ENCODE results near the gene CYLD.

GRCh38 chr16:50695017-50696000, 46.6 kb upstream of the CYLD start:
- TF ChIP-seq POLR2AphosphoS5 (IDR thresholded peaks at IDR 0.05; ENCODE audit: borderline replicate concordance, low read depth, low read length) (no peak), EZH2 (IDR thresholded peaks at IDR 0.05) (no peak)
